GM12878 (cell line): ENCODE measurements around the gene AXL. TPM values are rescaled to one million over a fixed set of nuclear protein-coding genes. Genes with fewer than 3 reads are reported as not detected.

Experiments
- ATAC-seq: fragments of 200-7000 bp; cut with Tn5 transposase; 3 replicates; pipeline ENCODE4 v1.9.1; 2020; ENCODE audit warnings: mild to moderate bottlenecking, moderate library complexity
- BruUV-seq: library from RNA; stranded (reverse); fragments of 400-500 nt; replicated peaks from 2 replicates; lab custom pipeline; 2021; lab: Mats Ljungman, UMichigan
- CTCF ChIA-PET: fragments of 300-600 bp; sonication (Branson Sonifier 250); formaldehyde crosslinking; extraction: SDS; loops from one replicate; lab custom pipeline; 2021; ENCODE audit warnings: inconsistent platforms; lab: Yijun Ruan, JAX
- POLR2A ChIA-PET: fragments of 350-600 bp; formaldehyde crosslinking; extraction: SDS; loops from one replicate; lab custom pipeline; 2021; ENCODE audit warnings: inconsistent platforms; lab: Charles Lee
- RAD21 ChIA-PET: fragments of 300-600 bp; sonication (Branson Sonifier 250); formaldehyde crosslinking; loops from one replicate; lab custom pipeline; 2023; ENCODE audit warnings: antibody characterized with exemption; ENCODE audit not compliant: unreplicated experiment; lab: Charles Lee
- SMC1A ChIA-PET: fragments of 300-600 bp; sonication (Branson Sonifier 250); formaldehyde crosslinking; loops from one replicate; lab custom pipeline; 2023; ENCODE audit not compliant: unreplicated experiment, uncharacterized antibody; lab: Charles Lee
- DNase-seq: peaks from one replicate; pipeline ENCODE4 v3.0.0-alpha.2; 2011; ENCODE audit warnings: low read depth, low spot score
- FAIRE-seq: peaks from 3 replicates; lab custom pipeline; 2011; peaks lifted over from hg19 to GRCh38; lab: Jason Lieb, UNC
- H2AFZ ChIP-seq: 2 replicates; pipeline ENCODE4 v1.6.0; 2011; ENCODE audit warnings: low read depth, low read length, control low read depth; ENCODE audit not compliant: control insufficient read depth
- H3K27ac ChIP-seq: 2 replicates; pipeline ENCODE4 v1.5.1; 2011; ENCODE audit warnings: control low read depth; ENCODE audit not compliant: control insufficient read depth, insufficient read depth
- H3K27me3 ChIP-seq, 2 experiments: replicated peaks in 1 of 2; 2 replicates each; pipeline versions ENCODE4 v1.6.0 to v1.6.1; 2011; ENCODE audit warnings: low read length in 1 of 2; ENCODE audit not compliant: control insufficient read depth in 2 of 2, insufficient read depth in 2 of 2
- H3K36me3 ChIP-seq, 2 experiments: 2 replicates each; pipeline ENCODE4 v1.5.1; 2011; ENCODE audit warnings: low read length in 1 of 2; ENCODE audit not compliant: control insufficient read depth in 2 of 2, insufficient read depth in 2 of 2
- H3K4me1 ChIP-seq: 2 replicates; pipeline ENCODE4 v1.6.1; 2011; ENCODE audit warnings: mild to moderate bottlenecking, low read length, moderate library complexity, mixed read lengths; ENCODE audit not compliant: control insufficient read depth, insufficient read depth
- H3K4me2 ChIP-seq: 2 replicates; pipeline ENCODE4 v1.6.0; 2011; ENCODE audit warnings: control low read depth; ENCODE audit not compliant: control insufficient read depth, insufficient read depth
- H3K4me3 ChIP-seq: fragments of 200-600 bp; sonication (generic); 2 replicates; pipeline ENCODE4 v1.5.1; 2016
- H3K79me2 ChIP-seq: 2 replicates; pipeline ENCODE4 v1.6.0; 2011; ENCODE audit warnings: low read length; ENCODE audit not compliant: control insufficient read depth, insufficient read depth
- H3K9ac ChIP-seq: 2 replicates; pipeline ENCODE4 v1.8.0; 2011; ENCODE audit warnings: low read length, control low read depth, mixed read lengths; ENCODE audit not compliant: control insufficient read depth, insufficient read depth
- H3K9me3 ChIP-seq: replicated peaks from 3 replicates; pipeline ENCODE4 v1.5.1; 2011; ENCODE audit warnings: mild to moderate bottlenecking, low read length; ENCODE audit not compliant: control insufficient read depth, insufficient read depth
- H4K20me1 ChIP-seq: 2 replicates; pipeline ENCODE4 v1.6.0; 2011; ENCODE audit not compliant: control insufficient read depth, insufficient read depth
- ATF7 ChIP-seq: fragments of 450-650 bp; IDR thresholded peaks from 2 replicates; pipeline ENCODE4 v1.6.1; 2016; ENCODE audit warnings: low read depth, mild to moderate bottlenecking
- BCL11A ChIP-seq: IDR thresholded peaks from 2 replicates; pipeline ENCODE4 v1.6.1; 2011; ENCODE audit warnings: low read depth, low read length
- CBX3 ChIP-seq: fragments of 200-600 bp; sonication (generic); IDR thresholded peaks from 2 replicates; pipeline ENCODE4 v1.6.1; 2016; ENCODE audit warnings: low read depth, borderline replicate concordance
- CREB1 ChIP-seq: IDR thresholded peaks from 2 replicates; pipeline ENCODE4 v1.6.1; 2012; ENCODE audit warnings: low read depth, mild to moderate bottlenecking, inconsistent platforms
- SP1 ChIP-seq: IDR thresholded peaks from one replicate; pipeline ENCODE4 v1.6.1; 2011; ENCODE audit warnings: low read depth, low read length
- ZBED1 ChIP-seq: IDR thresholded peaks from 2 replicates; pipeline ENCODE4 v1.6.1; 2016; ENCODE audit warnings: borderline replicate concordance
- ZSCAN29 ChIP-seq: fragments of 450-650 bp; IDR thresholded peaks from 2 replicates; pipeline ENCODE4 v1.6.1; 2017; ENCODE audit warnings: mild to moderate bottlenecking, moderate library complexity
- WGBS: methylation state at CpG from one replicate; pipeline ENCODE4 v1.1.6; 2016; ENCODE audit warnings: low lambda C conversion rate; ENCODE audit not compliant: insufficient replicate concordance, insufficient coverage; ENCODE audit errors: missing lambda C conversion rate; 5-methylcytosine and 5-hydroxymethylcytosine counted together
- in situ Hi-C: fragments of 300-500 bp; cut with MboI; formaldehyde crosslinking; loops from 9 replicates; pipeline ENCODE4 v1.14.3; 2018; ENCODE audit warnings: mixed read lengths
- intact Hi-C: fragments of 100-400 bp; cut with micrococcal nuclease; formaldehyde crosslinking; loops from one replicate; pipeline ENCODE4 v1.14.2; 2022; ENCODE audit not compliant: unreplicated experiment
- polyA plus RNA-seq, 11 experiments: library from polyadenylated mRNA; depleted of rRNA in 4 of 11; unstranded in 6 of 11; stranded (reverse) in 5 of 11; fragments of >200 nt; fragmentation: Nextera tagmentation in 4 of 11; fragmentation: Illumina TruSeq in 1 of 11; extraction: Ambion mirVana in 4 of 11; extraction: Trizol in 1 of 11; gene quantifications; 1 replicate in 1 of 11; 2 replicates in 10 of 11; pipeline versions ENCODE4 v1.2.1 to v1.2.3, GENCODE V29; 2011 to 2016; ENCODE audit warnings: inconsistent platforms in 2 of 11, missing spikeins in 2 of 11, low read depth in 1 of 11
- total RNA-seq, 4 experiments: library from RNA; depleted of rRNA in 3 of 4; stranded (reverse); fragments of >200 nt in 3 of 4; fragmentation: Illumina TruSeq in 1 of 4; extraction: Trizol in 1 of 4; gene quantifications; 2 replicates each; pipeline versions ENCODE4 v1.2.1 to v1.2.3, GENCODE V29; 2013 to 2021
- TF ChIP-seq, protein P1 (sequence below): fragments of 450-650 bp; formaldehyde crosslinking; IDR thresholded peaks from 2 replicates; pipeline ENCODE4 v1.5.0; 2022; ENCODE audit warnings: mild to moderate bottlenecking, missing genetic modification characterization

AXL gene
- total and polyA plus RNA-seq, 10 of the 15 experiments (the other 5 are each of a cell fraction or from before 2014, with no cell fraction given) = under 0.01 to 0.33 (median 0.07) TPM; not detected in 4

DNA sequence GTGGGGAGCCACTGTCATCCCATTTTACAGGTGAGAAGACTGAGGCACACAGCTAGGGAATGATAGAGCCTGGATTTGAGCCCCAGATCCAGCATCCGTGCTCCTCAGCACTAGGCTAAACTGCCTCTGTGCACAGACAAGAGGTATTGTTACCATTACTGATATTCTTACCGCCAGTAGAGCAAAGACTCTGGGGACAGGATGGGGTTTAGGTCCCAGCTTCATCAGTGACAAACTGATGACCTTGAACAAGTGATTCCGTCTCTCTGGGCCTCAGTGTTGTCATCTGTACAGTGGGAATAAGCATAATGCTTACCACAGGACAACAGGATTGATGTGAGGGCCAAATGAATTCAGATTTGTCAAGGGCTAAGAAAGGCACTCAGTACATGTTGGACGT lies 16.5 kb downstream of the AXL start:
- H3K4me1 ChIP-seq = no peaks in the 10 kb centered on the region
- intact Hi-C loops = no loop called here
- 26% methylated on average over 4 of the region's 4 CpGs for WGBS
- H3K79me2 ChIP-seq = no peaks in the 10 kb centered on the region
- FAIRE-seq = no peak
- ChIA-PET POLR2A (interaction anchor here (0.5 to 0.7 kb wide), 2 partner anchors 14 to 446 kb away, joined by 3 to 8 read pairs; no protein-coding TSS in a partner anchor), CTCF (no interaction called here), RAD21 (no interaction called here), SMC1A (no interaction called here)
- no peak for DNase-seq
- H3K9me3 ChIP-seq = no peaks in the 10 kb centered on the region
- no peaks in the 10 kb centered on the region for H3K36me3 ChIP-seq
- H3K27me3 ChIP-seq = no peaks in the 10 kb centered on the region
- no peak for ATAC-seq
- H3K4me2 ChIP-seq = no peak overlapping the region
- TF ChIP-seq ZSCAN29 (no peak), BCL11A (no peak), CREB1 (no peak), ATF7 (no peak), CBX3 (no peak), SP1 (no peak), ZBED1 (no peak)
- TF ChIP-seq, protein P1, sequence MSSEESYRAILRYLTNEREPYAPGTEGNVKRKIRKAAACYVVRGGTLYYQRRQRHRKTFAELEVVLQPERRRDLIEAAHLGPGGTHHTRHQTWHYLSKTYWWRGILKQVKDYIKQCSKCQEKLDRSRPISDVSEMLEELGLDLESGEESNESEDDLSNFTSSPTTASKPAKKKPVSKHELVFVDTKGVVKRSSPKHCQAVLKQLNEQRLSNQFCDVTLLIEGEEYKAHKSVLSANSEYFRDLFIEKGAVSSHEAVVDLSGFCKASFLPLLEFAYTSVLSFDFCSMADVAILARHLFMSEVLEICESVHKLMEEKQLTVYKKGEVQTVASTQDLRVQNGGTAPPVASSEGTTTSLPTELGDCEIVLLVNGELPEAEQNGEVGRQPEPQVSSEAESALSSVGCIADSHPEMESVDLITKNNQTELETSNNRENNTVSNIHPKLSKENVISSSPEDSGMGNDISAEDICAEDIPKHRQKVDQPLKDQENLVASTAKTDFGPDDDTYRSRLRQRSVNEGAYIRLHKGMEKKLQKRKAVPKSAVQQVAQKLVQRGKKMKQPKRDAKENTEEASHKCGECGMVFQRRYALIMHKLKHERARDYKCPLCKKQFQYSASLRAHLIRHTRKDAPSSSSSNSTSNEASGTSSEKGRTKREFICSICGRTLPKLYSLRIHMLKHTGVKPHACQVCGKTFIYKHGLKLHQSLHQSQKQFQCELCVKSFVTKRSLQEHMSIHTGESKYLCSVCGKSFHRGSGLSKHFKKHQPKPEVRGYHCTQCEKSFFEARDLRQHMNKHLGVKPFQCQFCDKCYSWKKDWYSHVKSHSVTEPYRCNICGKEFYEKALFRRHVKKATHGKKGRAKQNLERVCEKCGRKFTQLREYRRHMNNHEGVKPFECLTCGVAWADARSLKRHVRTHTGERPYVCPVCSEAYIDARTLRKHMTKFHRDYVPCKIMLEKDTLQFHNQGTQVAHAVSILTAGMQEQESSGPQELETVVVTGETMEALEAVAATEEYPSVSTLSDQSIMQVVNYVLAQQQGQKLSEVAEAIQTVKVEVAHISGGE (CRISPR knock-in tag) = no peak
- no peak overlapping the region for H3K9ac ChIP-seq
- no peak overlapping the region for H3K4me3 ChIP-seq
- in situ Hi-C loops = no loop called here
- no peak overlapping the region for H3K27ac ChIP-seq
- no peak overlapping the region for H2AFZ ChIP-seq
- BruUV-seq = no TSS peak
- no peaks in the 10 kb centered on the region for H4K20me1 ChIP-seq
